ENCODE data around the gene GPR153.
A peak's percentile ranks its signal among the peaks of the same experiment; 100 is the strongest.

DNA sequence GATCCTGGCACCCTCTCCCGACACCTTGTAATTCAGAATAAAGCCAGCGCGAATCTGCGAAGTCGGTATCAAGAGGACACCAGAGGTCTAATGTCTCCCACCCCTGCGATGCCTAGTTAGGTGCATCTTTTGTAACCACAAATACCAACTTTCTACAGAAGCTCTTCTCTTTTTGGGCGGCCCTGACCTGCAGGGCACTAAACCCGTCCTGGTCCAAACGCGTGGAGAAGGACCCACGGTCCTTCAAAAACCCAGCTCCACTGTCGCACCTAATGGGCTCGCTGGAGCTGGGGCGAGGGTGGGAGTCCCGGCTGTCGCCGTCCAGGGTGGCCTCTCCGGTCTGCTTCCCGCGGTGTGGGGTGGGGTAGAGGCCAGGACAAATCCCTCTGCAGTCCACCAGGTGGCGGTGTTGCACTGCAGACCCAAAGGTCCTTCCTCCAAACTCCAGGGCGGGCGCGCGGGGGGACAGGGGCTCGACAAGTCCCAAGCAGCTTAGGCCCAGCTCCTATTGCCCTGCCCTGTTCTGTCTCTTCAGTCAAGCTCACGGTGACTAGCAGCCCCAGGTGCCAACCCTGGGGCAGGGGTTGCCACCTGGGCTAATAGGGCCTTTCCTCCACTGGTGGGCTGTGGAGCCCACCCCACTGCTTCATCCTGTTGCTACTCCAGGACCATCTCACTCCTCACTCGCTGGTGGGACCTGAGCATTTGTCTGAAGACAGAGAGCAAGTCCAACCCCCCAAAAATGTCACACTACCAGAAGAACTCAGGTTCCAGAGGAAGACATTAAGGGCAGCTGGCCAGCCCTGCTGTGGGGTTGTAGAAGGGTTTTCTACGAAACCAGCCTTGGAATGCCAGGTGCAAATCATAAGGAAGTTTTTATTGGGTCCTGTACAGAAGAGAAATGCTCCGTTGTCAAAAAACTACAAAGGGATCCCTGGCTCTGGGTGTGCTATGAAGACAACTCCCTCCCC is 14.1 kb downstream of the GPR153 start:
- TF ChIP-seq, protein P1, sequence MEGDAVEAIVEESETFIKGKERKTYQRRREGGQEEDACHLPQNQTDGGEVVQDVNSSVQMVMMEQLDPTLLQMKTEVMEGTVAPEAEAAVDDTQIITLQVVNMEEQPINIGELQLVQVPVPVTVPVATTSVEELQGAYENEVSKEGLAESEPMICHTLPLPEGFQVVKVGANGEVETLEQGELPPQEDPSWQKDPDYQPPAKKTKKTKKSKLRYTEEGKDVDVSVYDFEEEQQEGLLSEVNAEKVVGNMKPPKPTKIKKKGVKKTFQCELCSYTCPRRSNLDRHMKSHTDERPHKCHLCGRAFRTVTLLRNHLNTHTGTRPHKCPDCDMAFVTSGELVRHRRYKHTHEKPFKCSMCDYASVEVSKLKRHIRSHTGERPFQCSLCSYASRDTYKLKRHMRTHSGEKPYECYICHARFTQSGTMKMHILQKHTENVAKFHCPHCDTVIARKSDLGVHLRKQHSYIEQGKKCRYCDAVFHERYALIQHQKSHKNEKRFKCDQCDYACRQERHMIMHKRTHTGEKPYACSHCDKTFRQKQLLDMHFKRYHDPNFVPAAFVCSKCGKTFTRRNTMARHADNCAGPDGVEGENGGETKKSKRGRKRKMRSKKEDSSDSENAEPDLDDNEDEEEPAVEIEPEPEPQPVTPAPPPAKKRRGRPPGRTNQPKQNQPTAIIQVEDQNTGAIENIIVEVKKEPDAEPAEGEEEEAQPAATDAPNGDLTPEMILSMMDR (IDR thresholded peaks at IDR 0.05; ENCODE audit: low read depth, low read length), result peak; percentile 67
- no peak for TF ChIP-seq EZH2phosphoT487 (IDR thresholded peaks at IDR 0.05; ENCODE audit: low read depth)

Measured in OCI-LY3 (cell line).